NCI-H1092 (cell line): ENCODE measurements around the gene CAPG.

ENCODE experiments used
- DNase-seq: peaks from one replicate; lab custom pipeline; 2025; lab: John Stamatoyannopoulos, UW

The CAPG gene

GRCh38 chr2:85438201-85439024 is 28.2 kb upstream of the CAPG start:
- peak; percentile 31 for DNase-seq

DNA sequence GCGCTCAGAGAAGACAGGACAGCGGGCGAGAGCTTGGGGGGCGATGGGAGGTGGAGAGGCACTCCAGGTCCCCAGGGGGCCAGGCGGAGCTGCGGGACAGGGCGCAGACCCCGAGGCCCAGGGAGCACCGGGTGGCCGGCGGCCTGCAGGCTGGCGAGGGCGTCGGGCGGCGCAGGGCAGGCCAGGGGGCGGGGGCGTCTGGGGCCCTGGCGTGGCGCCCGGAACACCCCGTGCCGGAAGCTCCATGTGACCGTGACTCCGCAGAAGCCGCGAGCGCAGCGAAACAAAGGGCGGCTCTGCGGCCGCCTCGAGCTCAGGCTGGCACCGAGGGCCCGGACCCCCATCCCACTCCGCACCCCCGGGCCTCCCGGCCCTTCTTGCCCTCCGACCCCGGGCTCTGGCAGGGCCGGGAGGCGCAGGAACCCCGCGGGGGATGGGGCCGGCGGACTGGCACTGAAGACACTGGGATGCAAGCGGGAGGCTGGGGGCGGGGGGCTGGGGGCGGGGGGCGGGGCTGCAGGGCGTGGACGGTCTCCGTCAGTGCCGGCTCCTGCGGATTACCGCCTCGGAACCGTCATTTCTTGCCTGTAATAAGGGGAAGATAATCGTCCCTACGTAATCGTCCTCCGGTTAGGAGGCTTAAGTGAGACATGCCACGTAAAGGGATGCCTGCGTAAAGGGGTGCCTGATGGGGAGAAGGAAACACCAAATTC is 27.5 kb upstream of the CAPG start:
- peak; percentile 55 for DNase-seq

- DNase-seq: no peak
These were observed 26.8 kb upstream of the CAPG start for GRCh38 chr2:85436836-85437487.

- DNase-seq: peak; percentile 6
These were observed 26.0 kb upstream of the CAPG start for GRCh38 chr2:85435981-85436835.

DNA sequence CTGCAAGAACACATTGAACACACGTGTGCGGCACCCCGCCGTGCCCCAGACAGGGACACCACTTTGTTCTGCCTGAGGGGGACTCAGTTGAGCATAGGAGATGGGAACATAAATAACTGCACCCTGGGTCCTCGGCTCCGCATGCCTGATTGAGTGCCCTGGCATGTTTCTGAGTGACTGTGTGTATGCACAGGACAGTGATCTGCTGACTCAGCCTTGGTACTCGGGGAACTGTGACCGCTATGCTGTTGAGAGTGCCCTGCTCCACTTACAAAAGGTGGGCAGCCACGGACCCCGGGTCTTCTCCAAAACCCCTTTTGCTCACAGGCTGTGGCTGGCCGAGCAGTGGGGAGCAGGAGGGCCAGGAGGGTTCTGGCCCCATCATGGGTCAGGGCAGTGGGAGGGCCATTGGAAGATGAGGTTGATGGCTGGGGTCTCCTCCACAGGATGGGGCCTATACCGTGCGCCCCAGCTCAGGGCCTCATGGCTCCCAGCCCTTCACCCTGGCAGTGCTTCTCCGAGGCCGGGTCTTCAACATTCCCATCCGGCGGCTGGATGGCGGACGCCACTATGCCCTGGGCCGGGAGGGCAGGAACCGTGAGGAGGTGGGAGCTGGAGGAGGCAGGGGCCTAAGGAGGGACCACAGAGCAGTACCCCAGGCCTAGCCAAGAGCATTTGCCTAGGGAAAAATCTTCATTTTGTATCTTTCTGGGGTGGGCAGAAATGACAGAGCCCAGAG is 25.2 kb upstream of the CAPG start:
- DNase-seq: no peak

- DNase-seq: no peak
These were observed 24.5 kb upstream of the CAPG start for GRCh38 chr2:85434696-85435095.

- peak; percentile 56 for DNase-seq
These were observed 23.4 kb upstream of the CAPG start for GRCh38 chr2:85433511-85434089.

- DNase-seq: no peak
These were observed 21.5 kb upstream of the CAPG start for GRCh38 chr2:85431570-85432205.

GRCh38 chr2:85430752-85431569 is 20.8 kb upstream of the CAPG start:
- peak; percentile 33 for DNase-seq

GRCh38 chr2:85429924-85430289 is 19.7 kb upstream of the CAPG start:
- no peak for DNase-seq

GRCh38 chr2:85429213-85429923 is 19.2 kb upstream of the CAPG start:
- no peak for DNase-seq

GRCh38 chr2:85428343-85428881 is 18.2 kb upstream of the CAPG start:
- no peak for DNase-seq

GRCh38 chr2:85427300-85427835 is 17.2 kb upstream of the CAPG start:
- no peak for DNase-seq

GRCh38 chr2:85425588-85425987 is 15.4 kb upstream of the CAPG start:
- no peak for DNase-seq

GRCh38 chr2:85423525-85423924 is 13.4 kb upstream of the CAPG start:
- DNase-seq: no peak

GRCh38 chr2:85422072-85422457 is 11.9 kb upstream of the CAPG start:
- no peak for DNase-seq

DNA sequence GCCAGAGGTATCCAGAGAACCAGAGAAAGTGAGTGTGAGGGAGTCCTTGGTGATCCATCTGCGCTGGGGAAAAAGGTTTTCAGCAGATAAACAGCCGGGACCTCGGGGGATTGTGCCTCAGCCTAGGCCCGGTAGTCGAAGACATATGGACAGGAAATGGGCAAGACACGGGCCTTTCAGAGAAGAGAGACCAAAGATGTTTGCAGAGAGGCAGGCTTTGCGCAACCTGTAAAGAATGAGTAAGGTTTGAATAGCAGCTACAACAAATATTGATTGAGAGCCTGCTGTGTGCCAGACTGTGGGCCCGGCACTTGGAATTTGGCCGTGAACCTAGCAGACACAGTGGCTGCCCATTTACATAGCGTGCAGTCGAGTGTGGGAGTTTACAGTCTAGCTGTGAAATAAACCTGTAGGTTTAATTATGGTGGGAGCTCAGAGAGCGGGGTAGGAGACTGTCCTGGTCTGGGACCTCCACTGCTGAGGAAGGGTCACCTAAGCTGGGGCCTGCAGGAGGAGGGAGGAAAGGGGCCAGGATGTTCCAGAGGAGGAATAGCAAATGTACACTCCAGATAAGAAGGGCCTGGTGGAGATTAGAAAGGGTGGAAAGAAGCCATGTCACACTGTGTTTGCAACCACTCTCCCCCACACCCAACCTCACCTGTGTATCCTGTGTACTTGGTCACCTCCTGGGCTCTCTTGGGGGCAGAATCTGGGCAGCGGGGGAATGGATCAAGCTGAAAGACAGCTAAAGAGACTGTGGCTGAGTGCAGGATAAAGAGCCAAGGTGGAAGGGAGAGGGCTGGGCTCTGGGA is 11.3 kb upstream of the CAPG start:
- peak; percentile 59 for DNase-seq
